G401.6 (cell line): ENCODE measurements around the gene PAQR4.

Source experiments
- FAIRE-seq: peaks from 2 replicates; lab custom pipeline; 2012; peaks lifted over from hg19 to GRCh38; lab: Jason Lieb, UNC

PAQR4 gene

GRCh38 chr16:3007957-3008689, 39.0 kb downstream of the PAQR4 start:
- FAIRE-seq, result no peak

GRCh38 chr16:3008690-3009037, 39.5 kb downstream of the PAQR4 start:
- FAIRE-seq, result no peak

GRCh38 chr16:3009568-3010390, 40.6 kb downstream of the PAQR4 start:
- no peak for FAIRE-seq

GRCh38 chr16:3010510-3010909, 41.4 kb downstream of the PAQR4 start:
- FAIRE-seq, result no peak

GRCh38 chr16:3012246-3012645, 43.1 kb downstream of the PAQR4 start:
- no peak for FAIRE-seq

GRCh38 chr16:3012828-3013420, 43.8 kb downstream of the PAQR4 start, which contains the start of gene CLDN9:
TSS of gene CLDN9 (plus strand) at chr16:3012923. CDS start at chr16:3013363, 440 bp downstream.
- no peak for FAIRE-seq

GRCh38 chr16:3013491-3013951, 44.4 kb downstream of the PAQR4 start:
- FAIRE-seq, result no peak

GRCh38 chr16:3013998-3014690, 45.0 kb downstream of the PAQR4 start:
- no peak for FAIRE-seq

- peak; percentile 77 for FAIRE-seq
Measured at GRCh38 chr16:3014971-3015370, 45.8 kb downstream of the PAQR4 start.

- no peak for FAIRE-seq
Measured at GRCh38 chr16:3015865-3016521, 46.8 kb downstream of the PAQR4 start.

GRCh38 chr16:3017344-3017743, 48.2 kb downstream of the PAQR4 start:
- FAIRE-seq, result no peak

GRCh38 chr16:3017794-3018506, 48.8 kb downstream of the PAQR4 start, which contains the start of gene CLDN6:
TSS of gene CLDN6 (minus strand) at chr16:3018183. CDS start at chr16:3016021, 2,162 bp downstream.
- no peak for FAIRE-seq

- FAIRE-seq, result no peak
Measured at GRCh38 chr16:3019594-3020246, 50.6 kb downstream of the PAQR4 start.

GRCh38 chr16:3020247-3020603, 51.1 kb downstream of the PAQR4 start, which contains the start of gene TNFRSF12A:
TSS of gene TNFRSF12A (plus strand) at chr16:3020368. CDS start at chr16:3020398, 30 bp downstream.
- FAIRE-seq, result no peak

- FAIRE-seq, result no peak
Measured at GRCh38 chr16:3020604-3021448, 51.7 kb downstream of the PAQR4 start.

GRCh38 chr16:3021449-3022207, 52.5 kb downstream of the PAQR4 start:
- peak; percentile 94 for FAIRE-seq

- peak; percentile 96 for FAIRE-seq
Measured at GRCh38 chr16:3022208-3022683, 53.1 kb downstream of the PAQR4 start.

- FAIRE-seq, result no peak
Measured at GRCh38 chr16:3022684-3023414, 53.7 kb downstream of the PAQR4 start.
